Dedifferentiated amniotic fluid mesenchymal stem cell (primary cell): ENCODE measurements around the gene ABR.
"Not testable (repeated sequence)": the region's sequence is repeated elsewhere in the genome, so short reads cannot be mapped to it uniquely, and the experiment has no call there.

Experiments used
- DNase-seq: peaks from one replicate; pipeline ENCODE4 v3.0.0-alpha.2; 2016; ENCODE audit errors: extremely low spot score

The ABR gene

DNA sequence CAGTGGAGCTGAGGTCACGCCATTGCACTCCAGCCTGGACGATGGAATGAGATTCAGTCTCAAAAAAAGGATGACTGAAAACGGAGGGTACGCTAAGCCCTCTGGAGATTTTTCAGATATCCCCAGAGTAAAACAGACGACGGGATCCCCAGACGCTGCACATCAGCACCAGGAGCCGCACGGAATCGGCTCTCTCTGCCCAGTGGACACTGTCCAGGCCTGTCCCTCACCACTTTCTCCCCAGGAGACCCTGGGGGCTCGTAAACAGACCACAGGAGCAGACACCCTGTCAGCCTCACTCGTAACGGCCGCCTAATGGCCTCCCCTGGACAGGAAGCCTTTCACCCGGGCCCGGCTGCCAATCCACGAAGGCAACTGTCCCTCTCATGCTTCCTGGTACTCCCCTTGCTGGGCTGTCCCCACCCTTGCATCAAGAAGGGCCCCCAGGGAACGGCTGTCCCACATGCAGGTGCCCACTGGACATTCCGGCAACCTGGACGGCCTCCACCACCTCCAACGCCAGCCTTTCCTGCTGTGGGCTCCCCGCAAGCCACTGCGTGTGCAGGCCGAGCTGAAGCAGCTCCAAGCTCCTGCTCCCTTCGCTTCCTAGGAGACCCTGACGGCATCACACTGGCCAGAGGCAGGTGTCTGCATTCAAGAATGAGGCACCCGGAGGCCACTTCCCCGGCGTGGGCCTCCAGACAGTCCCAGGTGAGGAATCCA is 108.5 kb downstream of the ABR start:
- DNase-seq: no peak

DNA sequence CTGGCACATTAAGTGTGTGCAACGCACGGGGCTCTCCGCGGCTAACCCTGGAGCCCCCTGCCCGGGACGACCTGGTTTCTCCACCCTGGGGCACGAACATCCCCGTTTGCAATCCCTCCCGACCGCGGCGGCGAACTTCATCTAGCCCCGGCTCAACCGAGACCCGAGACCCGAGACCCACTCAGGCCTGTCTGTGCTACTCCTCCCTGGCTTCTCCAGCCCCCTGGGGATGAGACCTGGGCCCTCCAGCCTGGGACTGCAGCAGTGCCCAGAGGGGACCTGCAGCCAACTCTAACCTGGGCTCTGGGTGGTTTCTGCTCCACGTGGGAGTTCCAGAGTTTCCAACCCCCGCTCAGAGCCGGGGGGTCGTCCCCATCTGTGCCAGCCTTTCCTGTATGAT is 109.4 kb downstream of the ABR start:
- DNase-seq: no peak

DNA sequence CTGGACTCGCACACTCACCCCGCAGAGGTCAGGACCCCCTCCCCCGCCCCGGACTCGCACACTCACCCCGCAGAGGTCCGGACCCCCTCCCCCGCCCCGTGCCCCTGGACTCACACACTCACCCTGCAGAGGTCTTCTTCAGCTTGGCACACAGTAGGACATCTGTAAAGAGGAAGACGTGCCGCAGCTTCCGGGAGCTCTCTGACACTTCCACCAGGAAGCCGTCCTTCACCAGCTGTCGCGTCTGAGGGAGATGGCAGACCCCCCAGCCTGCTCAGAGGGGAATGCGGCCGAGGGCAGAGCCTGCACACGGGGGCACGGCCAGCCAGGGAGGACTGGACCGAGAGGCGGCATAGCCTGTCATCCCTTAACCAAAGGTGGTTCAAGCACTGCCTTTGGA is 109.9 kb downstream of the ABR start:
- DNase-seq: no peak

DNA sequence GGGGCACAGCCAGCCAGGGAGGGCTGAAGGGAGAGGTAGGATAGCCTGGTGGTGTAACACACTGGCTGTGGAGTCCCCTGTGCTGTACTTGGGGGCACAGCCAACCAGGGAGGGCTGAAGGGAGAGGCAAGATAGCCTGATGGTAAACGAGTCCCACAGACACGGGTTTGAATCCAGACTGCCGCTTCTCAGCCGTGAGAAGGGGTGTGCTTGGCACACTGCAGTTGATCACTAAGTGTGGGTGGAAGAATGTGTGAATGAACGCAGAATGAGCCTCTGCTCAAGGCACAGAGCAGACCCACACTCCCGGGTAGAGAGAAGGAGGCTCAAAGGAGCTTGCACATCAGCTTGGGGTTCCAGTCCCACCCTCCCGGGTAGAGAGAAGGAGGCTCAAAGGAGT is 111.4 kb downstream of the ABR start:
- no peak for DNase-seq

DNA sequence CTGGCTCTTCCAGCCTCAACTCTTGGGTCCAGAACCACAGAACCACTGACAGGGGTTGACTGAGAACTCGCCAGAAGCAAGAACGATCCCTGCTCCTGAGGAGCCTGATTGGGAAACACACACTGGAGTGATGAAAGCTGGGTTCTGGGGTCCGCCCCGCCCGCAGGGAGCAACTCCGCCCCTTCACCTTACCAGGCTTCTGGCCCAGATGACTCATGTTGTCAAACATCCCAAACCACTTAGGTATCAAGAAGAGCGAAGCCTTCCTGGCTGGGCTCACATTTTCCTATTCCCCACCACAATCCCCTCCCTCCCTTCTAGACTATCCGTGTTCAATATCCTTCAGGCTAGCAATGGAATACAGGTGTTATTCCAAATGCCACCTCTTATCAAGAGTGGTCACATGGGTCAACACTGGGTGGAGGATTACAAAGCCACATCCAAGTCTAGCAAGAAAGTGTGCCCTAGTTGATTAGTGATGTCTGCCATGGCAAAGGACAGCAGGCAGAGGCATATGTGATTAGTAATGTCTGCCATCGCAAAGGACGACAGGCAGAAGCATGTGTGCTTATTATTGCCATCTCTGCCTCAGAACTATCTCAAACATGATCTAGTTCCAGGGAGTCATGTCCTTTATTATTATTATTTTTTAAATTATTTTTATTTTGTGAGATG is 112.4 kb downstream of the ABR start:
- no peak for DNase-seq

DNA sequence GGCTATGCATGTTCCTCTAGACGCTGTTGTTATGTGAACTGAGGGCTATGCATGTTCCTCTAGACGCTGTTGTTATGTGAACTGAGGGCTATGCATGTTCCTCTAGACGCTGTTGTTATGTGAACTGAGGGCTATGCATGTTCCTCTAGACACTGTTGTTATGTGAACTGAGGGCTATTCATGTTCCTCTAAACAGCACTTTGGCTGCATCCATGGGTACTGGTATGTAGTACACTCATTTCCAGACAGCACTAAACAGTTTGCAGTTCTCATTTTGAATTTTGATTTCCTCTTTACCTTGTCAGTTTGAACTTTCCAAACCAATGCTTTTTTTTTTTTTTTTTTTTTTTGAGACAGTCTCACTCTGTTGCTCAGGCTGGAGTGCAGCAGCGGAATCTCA is 114.4 kb downstream of the ABR start:
- not testable (repeated sequence) for DNase-seq

DNA sequence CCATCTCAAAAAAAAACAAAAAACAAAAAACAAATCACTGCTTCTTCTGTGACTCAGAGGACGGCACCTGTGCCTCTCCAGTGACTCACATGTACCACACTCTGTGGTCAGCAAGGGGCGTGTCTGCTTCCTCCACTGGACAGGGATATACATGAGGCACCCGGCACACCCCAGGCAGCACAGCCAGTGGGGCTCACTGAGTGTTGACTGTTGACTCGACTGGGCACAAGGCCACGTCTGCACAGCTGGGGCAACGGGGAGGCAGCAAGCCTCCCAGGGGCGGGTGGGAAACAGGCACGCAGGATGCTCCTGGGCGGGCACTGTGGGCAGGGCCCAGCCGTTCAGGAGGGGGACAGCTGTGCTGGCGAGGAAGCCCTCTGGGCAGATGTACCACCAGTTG is 118.8 kb downstream of the ABR start:
- DNase-seq: peak; percentile 92

DNA sequence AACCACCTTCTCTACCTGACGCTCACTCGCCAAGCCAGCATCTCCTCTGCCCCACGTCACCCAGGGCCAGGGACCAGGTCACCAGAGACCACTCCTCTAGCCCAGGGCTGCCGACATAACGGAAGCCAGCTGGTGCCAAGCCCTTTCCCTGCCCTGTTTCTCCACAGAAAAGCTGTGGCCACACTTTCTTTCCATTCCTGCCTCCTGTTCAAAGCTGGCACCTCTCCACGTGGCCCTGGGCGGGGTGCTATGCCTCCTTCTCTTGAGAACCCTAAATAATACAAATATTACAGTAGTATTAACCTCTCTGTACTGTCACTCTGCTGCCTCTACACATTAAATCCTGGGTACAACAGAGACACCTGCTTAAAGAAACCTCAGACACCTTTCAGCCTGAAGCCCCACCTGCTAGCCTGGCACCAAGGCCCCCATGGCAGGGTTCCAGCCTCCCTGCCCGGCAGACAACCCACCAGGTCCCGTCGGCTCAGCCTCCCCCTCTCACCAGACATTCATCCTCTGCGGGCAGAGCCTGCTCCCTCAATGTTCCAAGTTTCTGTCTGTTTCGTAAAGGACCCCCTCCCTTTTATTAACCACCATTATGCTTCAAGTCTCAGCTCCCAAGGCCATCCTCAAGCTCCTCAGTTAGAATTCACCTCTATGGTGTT is 120.5 kb downstream of the ABR start:
- no peak for DNase-seq

DNA sequence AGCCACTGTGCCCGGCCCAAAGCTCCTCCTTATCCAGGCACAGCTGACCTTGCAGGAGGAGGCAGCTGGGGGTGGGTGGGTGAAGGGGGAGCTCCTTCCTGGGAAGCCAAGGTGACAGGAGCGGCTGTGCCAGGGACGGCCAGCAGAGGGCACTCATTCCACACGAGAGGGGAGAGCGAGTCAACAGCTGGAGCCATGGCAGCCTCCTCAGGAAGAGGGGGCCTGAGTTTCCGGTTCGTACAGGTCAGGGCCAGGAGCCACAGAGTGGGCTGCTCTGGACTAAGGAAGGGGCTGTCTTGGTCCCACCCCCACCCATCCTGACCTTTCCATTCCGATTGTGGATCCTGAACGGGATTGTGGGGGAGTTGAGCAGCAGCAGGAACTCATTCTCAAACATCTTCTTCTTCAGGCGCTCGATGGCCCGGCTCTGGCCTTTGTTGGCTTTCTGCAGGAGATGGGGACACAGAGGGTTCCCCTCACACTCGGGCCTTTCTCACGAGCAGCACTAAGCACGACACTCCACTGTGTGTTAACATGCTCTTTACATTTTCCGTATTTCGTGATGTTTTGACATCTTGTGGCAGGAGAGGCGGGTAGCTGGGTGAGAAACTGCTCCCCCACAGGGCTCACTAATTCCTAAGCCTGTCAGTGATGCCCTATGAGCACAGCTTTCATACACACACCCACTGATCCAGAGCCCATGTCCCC is 121.2 kb downstream of the ABR start:
- no peak for DNase-seq

DNA sequence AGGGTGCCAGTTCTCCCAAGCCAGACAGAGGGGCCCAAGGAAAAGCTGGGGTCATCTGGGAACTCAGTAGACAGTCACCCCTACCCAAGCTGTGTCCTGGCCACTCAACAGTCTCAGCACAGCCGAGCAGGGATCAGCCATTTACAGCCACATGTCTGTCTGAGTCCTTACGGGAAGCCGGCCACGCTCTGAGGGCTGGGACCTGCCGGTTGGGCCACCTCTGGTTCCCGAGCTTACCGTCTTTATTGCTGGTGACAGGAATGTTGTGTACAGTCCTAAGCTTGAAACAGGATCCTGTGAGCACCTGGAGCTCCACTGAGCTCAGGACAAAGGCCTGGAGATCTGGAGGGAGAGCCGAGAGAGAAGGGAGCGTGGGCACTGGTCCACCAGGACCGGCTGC is 123.0 kb downstream of the ABR start:
- DNase-seq: no peak

DNA sequence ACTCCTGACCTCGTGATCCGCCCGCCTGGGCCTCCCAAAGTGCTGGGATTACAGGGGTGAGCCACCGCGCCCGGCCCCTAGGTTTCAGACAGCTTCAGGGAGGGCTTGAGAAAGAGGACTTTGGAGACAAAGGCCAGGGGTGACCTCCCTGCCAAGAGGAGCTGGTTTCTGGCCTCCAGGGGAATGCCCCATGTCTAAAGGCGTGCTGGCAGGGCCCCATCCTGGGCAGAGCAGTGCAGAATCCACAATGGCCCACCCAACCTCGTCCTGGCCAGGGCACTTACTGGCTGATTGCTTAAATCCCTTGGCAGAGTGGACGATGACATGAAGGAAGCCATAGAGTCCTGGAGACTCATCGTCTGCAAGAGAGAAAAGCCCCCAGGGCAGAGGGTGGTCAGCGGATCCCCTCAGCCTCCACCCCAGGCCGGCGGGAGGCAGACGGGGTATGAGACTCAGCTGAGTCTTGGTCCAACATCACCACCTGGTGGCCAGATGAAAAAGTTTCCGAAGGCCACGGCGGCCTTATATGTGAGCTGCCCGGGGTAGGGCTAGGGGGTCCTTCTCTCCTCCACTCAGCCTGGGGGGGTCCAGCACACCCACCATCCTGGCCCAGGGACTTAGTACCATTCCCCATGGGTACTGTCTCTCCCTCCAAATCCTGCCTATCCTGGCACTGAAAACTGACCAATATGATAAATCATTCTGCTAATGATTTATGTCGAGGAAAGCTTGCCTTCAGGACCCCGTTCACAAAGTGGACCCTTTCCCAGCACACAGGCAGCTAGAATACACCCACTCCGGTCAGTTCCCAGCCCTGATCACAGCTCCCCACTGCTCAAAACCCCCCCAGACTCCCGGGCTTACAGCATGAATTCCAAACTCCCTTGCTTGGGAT is 123.8 kb downstream of the ABR start:
- peak; percentile 25 for DNase-seq

DNA sequence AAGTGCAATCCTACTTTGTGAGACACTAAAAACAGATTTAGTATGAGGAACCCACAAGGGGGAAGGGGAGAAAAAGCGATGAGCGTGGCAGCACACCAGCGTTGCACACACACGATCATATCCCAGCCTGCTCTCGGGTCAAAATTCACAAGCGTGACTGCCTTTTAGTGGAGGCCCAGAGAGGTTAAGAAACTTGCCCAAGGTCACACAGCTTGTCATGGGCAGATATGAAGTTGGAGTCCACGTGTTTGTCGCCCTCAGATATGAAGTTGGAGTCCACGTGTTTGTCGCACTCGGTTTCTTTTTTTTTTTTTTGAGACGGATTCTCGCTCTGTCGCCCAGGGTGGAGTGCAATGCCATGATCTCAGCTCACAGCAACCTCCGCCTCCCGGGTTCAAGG is 124.5 kb downstream of the ABR start:
- no peak for DNase-seq

DNA sequence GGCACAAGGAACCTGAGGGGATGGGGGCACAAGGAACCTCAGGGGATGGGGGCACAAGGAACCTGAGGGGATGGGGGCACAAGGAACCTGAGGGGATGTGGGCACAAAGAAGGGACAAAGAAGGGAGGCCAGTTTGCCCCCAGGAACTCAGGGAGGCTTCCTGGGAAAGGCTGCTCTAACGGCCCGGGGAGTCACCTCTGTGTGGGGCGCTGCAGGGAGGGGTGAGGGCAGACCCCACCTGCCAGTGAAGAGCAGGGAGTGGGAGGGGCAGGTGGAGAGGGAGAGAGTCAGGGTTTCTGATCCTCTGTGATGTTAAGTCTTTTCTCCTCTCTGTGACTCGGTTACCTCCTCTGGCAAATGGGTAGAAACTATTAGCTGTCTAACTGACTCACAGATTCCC is 125.1 kb downstream of the ABR start:
- no peak for DNase-seq

DNA sequence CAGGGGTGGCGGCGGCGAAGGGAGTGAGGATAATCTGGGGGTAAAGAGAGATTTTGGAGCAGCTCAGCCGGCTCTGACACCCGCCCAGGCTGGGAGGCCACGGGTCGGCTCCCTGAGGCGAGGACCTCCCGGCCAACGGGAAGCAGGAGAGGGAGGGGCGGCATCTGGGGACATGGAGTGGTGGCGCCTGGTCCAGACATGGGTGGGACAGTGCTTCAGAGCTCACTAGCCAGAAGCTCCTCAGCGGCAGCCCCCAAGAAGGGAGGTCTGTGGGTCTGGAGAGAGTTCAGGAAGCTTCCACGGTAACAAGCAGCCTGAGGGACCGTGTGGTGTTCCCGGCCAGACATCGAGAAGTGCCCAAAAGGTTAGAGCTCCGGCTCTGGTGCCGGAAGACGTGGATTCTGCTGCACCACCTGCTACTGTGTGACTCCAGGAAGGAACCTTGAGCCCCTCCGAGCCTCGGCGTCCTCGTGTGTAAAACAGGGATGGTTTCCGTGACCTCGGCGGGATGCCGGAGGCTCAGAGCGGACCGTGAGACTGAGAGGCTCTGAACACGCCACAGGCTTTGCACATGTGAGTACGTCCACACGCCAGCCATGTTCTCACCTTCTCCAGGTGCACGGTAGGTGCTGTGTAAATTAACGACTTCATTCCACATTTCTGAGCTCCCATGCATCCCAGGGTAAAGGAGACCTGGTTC is 126.0 kb downstream of the ABR start:
- no peak for DNase-seq

DNA sequence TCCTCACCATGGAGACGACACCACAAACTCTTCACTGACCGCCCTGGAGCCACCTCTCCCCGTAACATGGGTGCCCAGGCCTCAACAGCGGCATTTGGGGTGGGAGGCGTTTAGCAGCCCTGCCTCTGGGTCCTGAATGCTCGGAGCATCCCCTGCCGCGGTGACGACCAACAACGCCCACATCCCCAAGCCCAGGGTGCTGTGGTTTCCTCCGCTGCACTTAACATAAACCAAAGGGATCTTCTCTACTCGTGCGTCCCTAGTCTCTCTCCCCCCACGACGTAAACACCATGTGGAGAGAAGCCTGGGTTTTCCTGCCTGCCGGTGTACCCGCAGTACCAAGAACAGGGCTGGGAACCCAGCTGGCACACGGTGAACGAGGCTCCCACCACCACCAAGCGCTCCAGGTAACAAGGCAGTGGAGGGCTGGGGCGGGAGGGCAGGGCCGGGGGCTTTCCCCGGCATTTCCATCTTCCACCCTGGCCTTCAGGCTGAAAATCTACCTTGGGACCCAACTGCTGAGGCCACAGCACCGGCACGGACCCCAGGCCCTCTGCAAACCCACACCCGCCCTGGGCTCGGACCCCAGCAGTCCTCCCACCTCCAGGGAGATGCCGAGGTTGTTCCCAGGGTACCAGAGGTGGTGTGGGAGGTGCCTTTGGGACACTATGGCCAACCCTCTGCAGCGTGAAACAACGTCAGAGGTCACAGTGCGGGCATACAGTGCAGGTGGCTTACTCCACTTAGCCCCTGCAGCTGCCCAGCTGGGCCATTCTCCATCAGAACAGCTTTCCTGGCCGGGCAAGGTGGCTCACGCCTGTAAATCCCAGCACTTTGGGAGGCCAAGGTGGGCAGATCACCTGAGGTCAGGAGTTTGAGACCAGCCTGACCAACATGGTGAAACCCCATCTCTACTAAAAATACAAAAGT is 128.5 kb downstream of the ABR start:
- DNase-seq: no peak

DNA sequence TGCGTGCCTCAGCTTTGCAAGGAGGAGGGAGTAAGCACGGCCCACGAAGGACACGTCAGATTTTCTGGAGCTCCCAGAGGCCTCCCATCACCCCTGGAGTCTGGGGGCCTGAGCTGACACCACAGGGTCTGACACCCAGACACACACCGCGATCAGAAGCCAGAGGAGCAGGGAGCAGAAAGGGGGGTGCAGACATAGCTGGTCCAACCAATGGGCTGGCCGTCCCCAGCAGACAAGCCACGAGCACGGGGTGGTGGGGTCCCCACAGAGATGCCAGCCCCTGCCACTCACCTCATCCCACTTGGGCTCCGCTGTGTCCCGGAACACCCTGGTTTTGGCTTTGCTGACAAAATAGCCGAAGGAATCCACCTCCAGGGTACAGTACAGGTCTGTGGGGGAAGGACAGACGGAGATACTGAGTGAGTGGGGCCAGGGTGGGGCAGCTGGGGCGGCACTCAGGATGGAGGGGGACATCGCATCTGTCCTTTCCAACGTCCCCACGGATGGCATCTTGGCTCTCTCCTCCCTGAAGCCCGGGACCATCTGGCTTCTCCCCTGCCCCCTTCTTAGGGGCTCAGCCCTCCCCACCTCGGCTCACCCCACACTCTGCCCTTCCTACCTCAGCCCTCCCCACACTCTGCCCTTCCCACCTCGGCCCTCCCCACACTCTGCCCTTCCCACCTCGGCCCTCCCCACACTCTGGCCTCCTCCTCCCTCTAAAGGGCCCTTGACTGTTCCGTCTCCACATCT is 129.4 kb downstream of the ABR start:
- DNase-seq: no peak

DNA sequence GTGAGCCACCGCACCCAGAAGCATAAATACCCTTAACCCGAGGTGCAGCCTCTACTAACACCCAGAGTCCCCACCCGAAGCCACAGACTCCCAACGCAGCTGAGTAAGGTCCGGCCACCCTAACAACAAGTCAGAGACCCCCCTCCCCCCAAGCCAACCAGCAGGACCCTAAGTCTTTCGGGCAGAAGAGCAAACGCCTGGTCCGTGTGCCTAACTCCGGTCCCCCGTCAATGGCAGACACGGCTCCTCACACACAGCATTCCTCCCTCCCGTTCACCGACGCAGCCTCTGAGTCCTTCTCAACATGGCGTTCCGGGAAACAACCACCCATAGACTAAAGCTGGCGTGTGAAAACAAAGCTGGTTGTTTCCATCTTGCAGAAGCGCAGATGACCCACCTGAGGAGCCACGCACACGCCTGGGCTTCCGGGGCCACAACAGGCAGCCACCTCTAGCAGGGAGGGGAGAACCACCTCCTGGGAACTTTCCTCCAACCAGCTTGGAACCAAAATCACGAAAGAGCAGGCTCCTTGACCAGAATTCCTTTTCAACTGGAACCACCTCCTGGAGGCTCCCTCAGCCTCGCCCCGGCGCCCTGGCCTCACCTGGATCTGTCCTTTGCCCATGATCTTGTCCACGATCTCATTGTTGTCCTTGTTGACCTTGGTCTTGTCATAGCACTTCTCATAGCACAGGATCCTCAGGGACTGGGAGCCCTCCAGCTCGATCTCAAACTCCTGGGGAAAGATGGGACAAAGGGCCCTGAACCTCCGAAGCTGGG is 130.1 kb downstream of the ABR start:
- DNase-seq: no peak

DNA sequence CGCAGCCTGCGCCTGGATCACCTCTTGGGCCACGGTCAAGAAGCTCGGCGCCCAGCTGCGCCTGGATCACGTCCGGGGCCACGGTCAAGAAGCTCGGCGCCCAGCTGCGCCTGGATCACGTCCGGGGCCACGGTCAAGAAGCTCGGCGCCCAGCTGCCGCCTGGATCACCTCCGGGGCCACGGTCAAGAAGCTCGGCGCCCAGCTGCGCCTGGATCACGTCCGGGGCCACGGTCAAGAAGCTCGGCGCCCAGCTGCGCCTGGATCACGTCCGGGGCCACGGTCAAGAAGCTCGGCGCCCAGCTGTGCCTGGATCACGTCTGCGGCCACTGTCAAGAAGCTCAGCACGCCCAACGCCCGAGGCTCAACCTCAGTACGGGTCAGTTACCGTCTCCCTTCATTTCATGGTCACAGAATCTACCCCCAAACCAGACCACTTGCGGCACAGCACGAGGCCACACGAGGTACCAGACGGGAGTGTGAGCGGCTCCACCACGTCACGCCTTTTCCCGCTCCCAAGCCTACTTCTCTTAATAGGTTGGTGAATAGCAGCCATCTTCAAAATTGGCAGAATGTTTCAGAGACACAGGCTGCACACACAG is 131.2 kb downstream of the ABR start:
- not testable (repeated sequence) for DNase-seq
